ENCODE measurements around the gene ADARB2. TPM values are rescaled to one million over a fixed set of nuclear protein-coding genes. Genes with fewer than 3 reads are reported as not detected.

Gene ADARB2
- total RNA-seq, 6 experiments from 2014 or later, result not detected

DNA sequence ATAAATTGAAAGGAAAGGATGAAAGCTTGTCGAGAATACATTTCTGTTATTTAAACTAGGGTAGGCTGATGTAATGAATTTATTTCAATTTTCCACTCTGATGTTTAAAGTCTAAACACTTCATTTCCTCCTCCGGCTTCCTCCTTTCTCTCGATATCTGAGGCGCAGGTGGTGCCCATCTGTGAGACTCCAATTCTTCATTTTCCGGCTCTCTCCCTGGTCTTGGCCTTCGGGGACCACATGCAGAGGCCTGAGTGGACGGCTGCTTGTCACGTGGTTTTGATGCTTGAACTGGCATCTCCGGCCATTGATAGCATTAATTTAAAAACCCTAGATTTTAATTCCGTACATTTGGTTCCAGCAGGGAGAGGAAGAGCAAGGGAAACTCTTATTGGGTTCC, 5.8 kb upstream of the ADARB2 start:
- DNase-seq, result no peak
- Mint-ChIP-seq H3K4me3 (no peak overlapping the region), H3K4me1 (ENCODE audit: low read depth) (no peaks in the 10 kb centered on the region), H3K27ac (no peak overlapping the region), H3K27me3 (ENCODE audit: insufficient read depth) (no peaks in the 10 kb centered on the region), H3K9me3 (peaks cover 64% of the 10 kb centered on the region), H3K36me3 (ENCODE audit: low read depth) (no peaks in the 10 kb centered on the region; the same call in 1 of the 2 replicates)
- TF ChIP-seq, protein P1, sequence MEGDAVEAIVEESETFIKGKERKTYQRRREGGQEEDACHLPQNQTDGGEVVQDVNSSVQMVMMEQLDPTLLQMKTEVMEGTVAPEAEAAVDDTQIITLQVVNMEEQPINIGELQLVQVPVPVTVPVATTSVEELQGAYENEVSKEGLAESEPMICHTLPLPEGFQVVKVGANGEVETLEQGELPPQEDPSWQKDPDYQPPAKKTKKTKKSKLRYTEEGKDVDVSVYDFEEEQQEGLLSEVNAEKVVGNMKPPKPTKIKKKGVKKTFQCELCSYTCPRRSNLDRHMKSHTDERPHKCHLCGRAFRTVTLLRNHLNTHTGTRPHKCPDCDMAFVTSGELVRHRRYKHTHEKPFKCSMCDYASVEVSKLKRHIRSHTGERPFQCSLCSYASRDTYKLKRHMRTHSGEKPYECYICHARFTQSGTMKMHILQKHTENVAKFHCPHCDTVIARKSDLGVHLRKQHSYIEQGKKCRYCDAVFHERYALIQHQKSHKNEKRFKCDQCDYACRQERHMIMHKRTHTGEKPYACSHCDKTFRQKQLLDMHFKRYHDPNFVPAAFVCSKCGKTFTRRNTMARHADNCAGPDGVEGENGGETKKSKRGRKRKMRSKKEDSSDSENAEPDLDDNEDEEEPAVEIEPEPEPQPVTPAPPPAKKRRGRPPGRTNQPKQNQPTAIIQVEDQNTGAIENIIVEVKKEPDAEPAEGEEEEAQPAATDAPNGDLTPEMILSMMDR (IDR thresholded peaks at IDR 0.05), result no peak

DNA sequence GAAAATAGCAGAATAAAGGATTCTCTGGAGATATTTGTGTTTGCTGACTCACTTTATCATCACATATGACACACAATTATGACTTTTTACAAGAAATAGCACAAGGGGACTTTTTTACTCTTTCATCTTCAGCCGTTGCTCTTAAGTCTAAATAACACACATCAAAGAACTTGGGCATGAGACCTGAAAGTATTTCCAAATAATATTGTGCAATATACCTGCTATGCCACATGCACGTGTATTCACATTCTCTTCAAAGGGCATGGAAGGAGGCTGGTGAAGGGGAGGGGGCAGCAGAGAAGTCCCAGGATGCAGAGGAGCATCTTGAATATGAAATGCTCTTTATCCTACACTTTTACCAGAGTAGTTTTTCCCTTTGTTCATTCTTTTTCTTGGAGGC, 4.1 kb upstream of the ADARB2 start:
- no peaks in the 10 kb centered on the region; the same call in 1 of the 2 replicates for H3K36me3 Mint-ChIP-seq (ENCODE audit: low read depth)
- H3K9me3 Mint-ChIP-seq, result peaks cover 55% of the 10 kb centered on the region
- no peak overlapping the region for H3K27ac Mint-ChIP-seq
- no peaks in the 10 kb centered on the region for H3K4me1 Mint-ChIP-seq (ENCODE audit: low read depth)
- TF ChIP-seq, protein P1 (IDR thresholded peaks at IDR 0.05), result no peak
- no peak for DNase-seq
- no peaks in the 10 kb centered on the region for H3K27me3 Mint-ChIP-seq (ENCODE audit: insufficient read depth)
- H3K4me3 Mint-ChIP-seq, result no peak overlapping the region

DNA sequence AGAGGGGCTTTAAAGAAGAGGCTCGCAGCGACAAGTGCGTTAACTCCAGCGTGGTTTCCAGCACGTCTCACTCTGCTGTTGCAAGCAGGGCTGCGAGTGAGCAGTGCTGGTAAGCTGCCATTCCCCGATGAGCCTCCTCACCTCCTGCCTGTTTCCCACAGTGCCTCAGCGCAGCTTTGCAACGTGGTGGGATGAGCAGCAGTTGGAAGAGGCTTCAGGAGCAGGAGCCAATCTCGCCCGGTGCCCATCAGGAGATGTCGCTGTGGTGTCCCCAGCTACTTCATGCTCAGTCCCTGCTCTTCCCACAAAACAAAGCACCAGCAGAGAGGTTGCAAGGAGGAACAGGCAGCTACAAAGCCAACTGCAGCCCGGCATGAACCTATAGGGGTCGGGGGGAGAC, 2.4 kb upstream of the ADARB2 start:
- Mint-ChIP-seq H3K36me3 (ENCODE audit: low read depth) (no peaks in the 10 kb centered on the region), H3K27ac (no peak overlapping the region), H3K27me3 (ENCODE audit: insufficient read depth) (no peaks in the 10 kb centered on the region), H3K9me3 (peaks cover 48% of the 10 kb centered on the region), H3K4me3 (no peak overlapping the region), H3K4me1 (ENCODE audit: low read depth) (no peaks in the 10 kb centered on the region)
- TF ChIP-seq, protein P1 (IDR thresholded peaks at IDR 0.05), result no peak
- DNase-seq, result no peak

DNA sequence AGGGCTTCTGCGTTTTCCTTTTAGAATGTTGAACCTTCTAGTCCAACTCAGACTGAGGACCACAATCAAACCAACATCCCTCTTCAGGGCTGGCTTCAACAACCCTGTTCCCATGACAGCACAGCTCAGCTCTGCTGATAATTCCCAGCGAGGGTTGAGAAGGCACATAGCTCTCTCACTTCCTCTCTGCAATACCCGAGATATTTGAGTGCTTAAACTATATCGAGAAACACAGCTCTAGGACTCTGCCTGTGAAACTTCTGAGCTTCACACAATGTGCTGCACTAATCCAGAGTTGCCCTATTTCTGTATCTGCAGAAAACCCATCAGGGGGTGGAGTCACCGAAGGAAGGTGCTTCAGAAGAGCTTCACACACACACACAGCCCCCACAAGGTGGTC, 1.6 kb upstream of the ADARB2 start:
- DNase-seq, result no peak
- Mint-ChIP-seq H3K36me3 (ENCODE audit: low read depth) (no peaks in the 10 kb centered on the region), H3K4me3 (no peak overlapping the region), H3K27me3 (ENCODE audit: insufficient read depth) (no peaks in the 10 kb centered on the region), H3K4me1 (ENCODE audit: low read depth) (no peaks in the 10 kb centered on the region), H3K9me3 (peaks cover 40% of the 10 kb centered on the region), H3K27ac (no peak overlapping the region)
- TF ChIP-seq, protein P1 (IDR thresholded peaks at IDR 0.05), result no peak

DNA sequence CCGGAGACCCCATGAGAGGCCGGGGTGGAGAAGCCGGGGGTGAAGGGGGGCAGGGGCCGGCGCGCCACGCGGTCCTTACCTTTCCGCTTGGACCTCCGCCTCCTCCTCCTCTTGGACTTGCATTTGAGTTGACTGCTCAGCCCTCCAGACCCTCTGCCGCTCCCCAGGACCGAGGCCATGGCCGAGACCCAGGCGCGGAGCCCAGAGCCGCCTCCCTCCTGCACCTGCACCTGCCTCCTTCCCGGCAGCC, 428 bp downstream of the ADARB2 start:
- Mint-ChIP-seq H3K4me3 (no peak overlapping the region), H3K27ac (no peak overlapping the region), H3K4me1 (ENCODE audit: low read depth) (no peaks in the 10 kb centered on the region), H3K27me3 (ENCODE audit: insufficient read depth) (no peaks in the 10 kb centered on the region), H3K36me3 (ENCODE audit: low read depth) (no peaks in the 10 kb centered on the region), H3K9me3 (peaks cover 43% of the 10 kb centered on the region)
- no peak for DNase-seq
- TF ChIP-seq, protein P1 (IDR thresholded peaks at IDR 0.05), result no peak

Data from HFFc6 (cell line).